ENCODE measurements around the gene NLN. TPM values are rescaled to one million over a fixed set of nuclear protein-coding genes. Genes with fewer than 3 reads are reported as not detected.

Gene NLN
- total and polyA plus RNA-seq, 2 of the 13 experiments (the other 11 are each of a cell fraction or from before 2014, with no cell fraction given): 11.9 to 36.7 TPM

- TF ChIP-seq NR2F6 (IDR thresholded peaks at IDR 0.05): no peak
- no peak for TF ChIP-seq NR2F6 (CRISPR knock-in tag; IDR thresholded peaks at IDR 0.05)
- no peak for TF ChIP-seq NFYC (CRISPR knock-in tag; IDR thresholded peaks at IDR 0.05)
- TF ChIP-seq ZNF468 (CRISPR knock-in tag; IDR thresholded peaks at IDR 0.05): no peak
- no peak for TF ChIP-seq ZNF598 (CRISPR knock-in tag; IDR thresholded peaks at IDR 0.05; ENCODE audit: borderline replicate concordance)
- TF ChIP-seq PRDM15 (CRISPR knock-in tag; IDR thresholded peaks at IDR 0.05): no peak
- no peak for TF ChIP-seq ZNF605 (CRISPR knock-in tag; IDR thresholded peaks at IDR 0.05)
- no peak for TF ChIP-seq RFX5 (IDR thresholded peaks at IDR 0.05; ENCODE audit: low read depth, low read length)
Measured at GRCh38 chr5:65812648-65813047, 90.6 kb downstream of the NLN start (continued).

GRCh38 chr5:65813174-65813573 is 91.2 kb downstream of the NLN start:
- peaks cover 3 to 21% of the 10 kb centered on the region in 2 experiments; a peak in 4 of 5 replicates for H3K36me3 ChIP-seq (replicated peaks in 1 of 2; ENCODE audit: control insufficient read depth in 1 of 2, insufficient read depth in 2 of 2, low read length in 2 of 2)
- H4K20me1 ChIP-seq (ENCODE audit: insufficient read depth, low read length): no peaks in the 10 kb centered on the region
- POLR2A ChIA-PET: no interaction called here
- no peak overlapping the region for H3K27ac ChIP-seq (ENCODE audit: extremely low read length, insufficient read depth, low read length)
- peaks cover 3% of the 10 kb centered on the region for H3K4me1 ChIP-seq (ENCODE audit: insufficient read depth, low read length)
- H3K9me3 ChIP-seq (ENCODE audit: low read length): no peaks in the 10 kb centered on the region
- no peak overlapping the region for H3K4me3 ChIP-seq (replicated peaks in 1 of 3; ENCODE audit: insufficient read depth in 1 of 3, low read depth in 2 of 3, low read length in 3 of 3)
- CTCF ChIA-PET (ENCODE audit: low intra/inter-chr PET ratio, low total read pairs): no interaction called here
- in situ Hi-C loops (cut with HindIII; ENCODE audit: extremely low pct_ligation_motif_present, low pct_unique_long_range_greater_than_20kb): no loop called here
- no peak for DNase-seq (ENCODE audit: low spot score)
- no peaks in the 10 kb centered on the region for H3K27me3 ChIP-seq (ENCODE audit: control insufficient read depth in 1 of 2, insufficient read depth in 2 of 2, low read length in 2 of 2)
- H3K79me2 ChIP-seq (ENCODE audit: insufficient read depth, low read length): no peaks in the 10 kb centered on the region
- H3K9ac ChIP-seq (ENCODE audit: insufficient read depth, low read depth, low read length): no peak overlapping the region
- intact Hi-C loops (cut with micrococcal nuclease; ENCODE audit: unreplicated experiment): no loop called here
- FAIRE-seq: no peak
- BruUV-seq (replicated peaks): no TSS peak
- no peak overlapping the region for H3K4me2 ChIP-seq (ENCODE audit: low read depth, low read length)
- no peak for ATAC-seq
- H2AFZ ChIP-seq (ENCODE audit: low read length): no peak overlapping the region
- no peak for TF ChIP-seq PRMT3 (CRISPR knock-in tag; IDR thresholded peaks at IDR 0.05; ENCODE audit: borderline replicate concordance, low read depth)
- TF ChIP-seq GPN1 (CRISPR knock-in tag; IDR thresholded peaks at IDR 0.05; ENCODE audit: borderline replicate concordance): no peak
- no peak for TF ChIP-seq ZNF460 (CRISPR knock-in tag; IDR thresholded peaks at IDR 0.05; ENCODE audit: borderline replicate concordance)
- no peak for TF ChIP-seq LRRFIP1 (CRISPR knock-in tag; conservative IDR thresholded peaks at IDR 0.05)
- TF ChIP-seq XBP1 (CRISPR knock-in tag; IDR thresholded peaks at IDR 0.05): no peak
- no peak for TF ChIP-seq PCBP1 (IDR thresholded peaks at IDR 0.05; ENCODE audit: borderline replicate concordance, low read depth, low read length)
- TF ChIP-seq ZNF772 (CRISPR knock-in tag; IDR thresholded peaks at IDR 0.05): no peak
- TF ChIP-seq SKIL (CRISPR knock-in tag; IDR thresholded peaks at IDR 0.05; ENCODE audit: borderline replicate concordance): no peak

Measured in HepG2 (cell line).